HG02870 (cell line): Measurements from ENCODE around the gene IFITM2.

Experiments
- ATAC-seq: cut with Tn5 transposase; IDR thresholded peaks from one replicate; pipeline ENCODE4 v1.9.1; 2021; ENCODE audit warnings: mild to moderate bottlenecking, moderate library complexity; ENCODE audit not compliant: unreplicated experiment

IFITM2 gene

DNA sequence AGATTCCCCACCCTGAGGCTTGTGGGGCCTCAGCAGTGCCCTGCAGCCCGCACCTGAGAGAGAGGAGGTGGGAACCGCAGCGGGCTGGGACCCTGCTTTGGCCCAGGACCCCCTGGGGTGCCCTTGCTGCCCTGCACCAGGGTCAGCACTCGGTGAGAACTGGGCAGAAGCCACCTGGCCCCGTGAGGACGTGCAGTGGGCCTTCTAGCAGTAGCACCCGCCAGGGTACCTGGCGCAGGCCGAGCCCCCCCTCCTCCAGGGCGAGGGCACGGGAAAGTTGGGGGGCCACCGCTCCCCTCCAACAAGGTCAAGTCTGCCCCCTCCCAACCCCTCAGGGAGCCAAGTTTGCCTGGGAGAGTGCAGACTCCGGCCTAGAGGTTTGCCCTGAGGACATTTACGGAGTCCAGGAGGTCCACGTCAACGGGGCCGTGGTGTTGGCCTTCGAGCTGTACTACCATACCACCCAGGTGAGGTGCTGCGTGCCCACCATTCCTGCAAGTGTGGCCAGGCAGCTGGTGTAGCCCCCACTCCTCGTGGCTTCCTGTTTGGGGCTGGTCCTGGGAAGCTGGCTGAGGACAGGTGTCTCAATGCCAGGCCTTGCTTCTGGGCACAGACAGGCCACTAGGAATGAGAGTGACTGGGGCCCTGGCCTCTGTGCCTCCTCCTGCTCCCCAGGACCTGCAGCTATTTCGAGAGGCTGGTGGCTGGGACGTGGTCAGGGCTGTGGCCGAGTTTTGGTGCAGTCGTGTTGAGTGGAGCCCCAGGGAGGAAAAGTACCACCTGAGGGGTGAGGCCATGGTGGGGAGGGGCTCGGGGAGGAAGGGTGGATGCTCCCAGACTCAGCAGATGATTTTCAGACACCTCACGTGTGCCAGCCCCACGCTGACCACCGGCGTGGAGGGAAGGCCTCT is 15.2 kb upstream of the IFITM2 start:
- no peak for ATAC-seq

DNA sequence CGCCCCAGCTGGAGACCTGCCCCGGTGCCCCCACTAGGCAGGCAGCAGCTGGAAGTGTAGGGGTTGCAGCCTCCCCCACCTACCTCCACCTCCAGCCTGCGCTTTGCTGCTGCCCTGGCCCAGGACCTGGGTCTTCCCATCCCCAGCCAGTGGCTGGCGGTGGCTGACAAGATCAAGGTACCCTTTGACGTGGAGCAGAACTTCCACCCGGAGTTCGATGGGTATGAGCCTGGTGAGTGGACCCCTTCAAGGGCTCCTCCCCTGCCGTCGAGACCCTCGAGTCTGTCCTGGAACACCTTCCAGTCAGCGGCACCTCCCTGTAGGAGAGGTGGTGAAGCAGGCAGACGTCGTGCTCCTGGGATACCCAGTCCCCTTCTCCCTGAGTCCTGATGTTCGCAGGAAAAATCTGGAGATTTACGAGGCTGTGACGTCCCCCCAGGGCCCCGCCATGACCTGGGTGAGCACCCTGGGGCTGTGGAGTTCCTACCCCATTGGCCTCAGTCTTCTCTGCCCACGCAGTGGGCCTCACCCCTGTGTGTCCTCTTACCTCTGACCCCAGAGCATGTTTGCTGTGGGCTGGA is 14.3 kb upstream of the IFITM2 start:
- ATAC-seq, result no peak

DNA sequence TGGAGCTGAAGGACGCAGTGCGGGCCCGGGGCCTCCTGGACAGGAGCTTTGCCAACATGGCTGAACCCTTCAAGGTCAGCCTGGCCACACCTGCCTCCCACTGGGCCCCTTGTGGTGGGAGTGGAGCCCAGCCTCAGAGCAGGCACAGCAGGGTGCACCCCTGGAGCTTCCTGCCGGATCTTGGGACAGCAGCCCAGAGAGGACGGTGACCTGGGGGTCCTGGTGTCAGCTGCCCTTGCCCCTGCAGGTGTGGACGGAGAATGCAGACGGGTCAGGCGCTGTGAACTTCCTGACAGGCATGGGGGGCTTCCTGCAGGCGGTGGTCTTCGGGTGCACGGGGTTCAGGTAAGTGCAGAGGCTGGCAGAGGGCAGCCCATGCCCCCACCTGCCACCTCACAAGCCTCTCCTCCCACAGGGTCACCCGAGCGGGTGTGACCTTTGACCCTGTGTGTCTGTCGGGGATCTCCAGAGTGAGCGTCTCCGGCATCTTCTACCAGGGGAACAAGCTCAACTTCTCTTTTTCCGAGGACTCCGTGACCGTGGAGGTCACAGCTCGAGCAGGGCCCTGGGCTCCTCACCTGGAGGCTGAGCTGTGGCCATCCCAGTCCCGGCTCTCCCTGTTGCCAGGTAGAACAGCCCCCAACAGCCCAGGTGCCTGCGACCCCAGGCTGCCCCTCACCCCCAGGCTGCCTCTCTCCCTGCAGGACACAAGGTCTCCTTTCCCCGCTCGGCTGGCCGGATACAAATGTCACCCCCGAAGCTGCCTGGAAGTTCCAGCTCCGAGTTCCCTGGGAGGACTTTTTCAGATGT is 13.6 kb upstream of the IFITM2 start:
- no peak for ATAC-seq

DNA sequence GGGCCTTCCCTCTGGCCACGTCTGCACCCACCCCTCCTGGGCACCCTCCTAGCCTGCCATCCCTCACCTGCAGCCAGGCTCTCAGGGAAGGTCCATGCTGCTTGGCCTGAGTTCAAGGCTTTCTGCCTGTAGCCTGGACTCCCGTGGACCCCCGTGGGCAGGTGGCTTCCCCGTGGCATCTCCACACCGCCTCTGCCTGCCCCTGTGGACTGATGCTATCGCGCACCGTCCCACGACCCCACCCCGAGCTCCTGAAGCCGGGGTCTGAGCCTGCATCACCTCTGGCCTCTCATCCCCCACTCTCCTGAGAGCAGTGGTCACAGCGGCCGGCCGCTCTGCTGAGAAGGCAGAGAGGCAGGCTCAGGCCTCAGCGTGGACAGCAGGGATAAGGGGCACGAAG is 12.8 kb upstream of the IFITM2 start:
- no peak for ATAC-seq

DNA sequence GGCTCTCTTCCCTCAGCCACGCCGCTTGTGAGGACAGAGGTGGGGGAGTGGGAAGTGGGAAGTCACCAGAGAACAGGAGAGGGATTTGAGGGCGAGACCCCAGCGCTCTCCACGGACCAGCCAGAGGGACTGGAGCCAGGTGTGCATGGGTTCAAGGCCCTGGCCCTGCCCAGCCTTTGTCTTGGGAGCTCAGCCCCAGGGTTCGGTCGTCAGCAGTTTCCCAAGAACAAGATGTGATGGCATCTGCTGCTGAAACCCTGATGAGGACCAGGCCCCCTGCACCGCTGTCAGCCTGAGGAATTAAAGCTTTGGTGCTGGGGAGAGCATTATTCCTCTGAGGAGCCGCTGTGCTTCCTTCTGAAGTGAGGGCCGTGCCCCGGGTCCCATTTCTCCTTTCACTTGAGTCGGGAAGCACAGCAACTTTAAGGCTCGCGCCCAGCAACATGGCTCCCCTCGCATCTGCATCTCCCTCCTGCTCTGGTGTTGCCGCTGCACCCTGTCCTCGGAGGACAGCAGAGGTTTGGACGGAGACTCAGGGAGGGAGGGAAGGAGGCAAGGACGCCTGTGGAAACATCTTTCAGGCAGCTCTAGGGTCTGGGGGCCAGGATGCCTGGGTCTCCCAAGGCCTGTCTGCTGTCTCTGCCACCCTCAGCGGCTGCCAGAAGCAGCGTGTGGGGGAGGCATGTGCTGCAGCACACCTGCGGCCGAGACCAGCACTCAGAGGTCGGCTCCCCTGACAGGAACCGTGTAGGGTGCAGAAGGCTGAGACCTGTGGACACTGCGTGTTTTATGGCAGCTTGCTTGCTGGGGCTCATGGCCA is 12.1 kb upstream of the IFITM2 start:
- no peak for ATAC-seq

DNA sequence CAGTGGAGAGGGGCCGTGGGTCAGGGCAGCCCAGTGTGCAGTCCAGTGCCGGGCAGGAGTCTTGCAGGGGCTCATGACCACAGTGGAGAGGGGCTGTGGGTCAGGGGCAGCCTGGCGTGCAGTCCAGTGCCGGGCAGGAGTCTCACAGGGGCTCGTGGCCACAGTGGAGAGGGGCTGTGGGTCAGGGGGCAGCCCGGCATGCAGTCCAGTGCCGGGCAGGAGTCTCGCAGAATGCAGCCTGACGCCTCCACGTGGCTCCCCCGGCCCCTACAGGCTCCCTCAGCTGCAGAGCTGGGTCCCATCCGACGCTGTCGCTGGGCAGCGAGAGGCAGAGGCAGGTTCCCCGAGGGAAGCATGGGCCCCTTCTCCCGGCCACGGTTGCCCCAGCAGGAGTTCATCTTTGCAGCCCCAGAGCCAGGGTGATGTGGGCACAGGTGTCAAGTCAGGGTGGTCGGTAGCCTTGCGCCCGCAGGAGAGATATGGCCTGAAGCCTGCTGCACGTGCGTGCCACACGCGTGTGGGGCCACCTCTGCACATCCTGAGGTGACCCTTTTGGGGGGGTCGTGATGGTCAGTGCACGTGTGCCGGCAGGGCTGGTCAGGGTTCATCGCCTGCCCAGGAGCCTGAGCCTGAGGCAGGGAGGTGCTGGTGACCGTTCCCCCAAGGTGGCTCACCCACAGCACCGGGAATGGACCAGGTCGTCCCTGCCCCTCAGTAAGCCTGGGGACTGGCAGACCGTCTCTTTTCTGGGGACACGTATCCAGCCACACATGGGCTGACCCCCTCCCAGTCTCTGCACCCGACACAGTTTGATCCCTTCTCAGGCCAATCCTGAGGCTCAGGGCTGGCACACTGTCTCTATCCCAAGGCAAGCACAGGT is 11.2 kb upstream of the IFITM2 start:
- ATAC-seq, result no peak

DNA sequence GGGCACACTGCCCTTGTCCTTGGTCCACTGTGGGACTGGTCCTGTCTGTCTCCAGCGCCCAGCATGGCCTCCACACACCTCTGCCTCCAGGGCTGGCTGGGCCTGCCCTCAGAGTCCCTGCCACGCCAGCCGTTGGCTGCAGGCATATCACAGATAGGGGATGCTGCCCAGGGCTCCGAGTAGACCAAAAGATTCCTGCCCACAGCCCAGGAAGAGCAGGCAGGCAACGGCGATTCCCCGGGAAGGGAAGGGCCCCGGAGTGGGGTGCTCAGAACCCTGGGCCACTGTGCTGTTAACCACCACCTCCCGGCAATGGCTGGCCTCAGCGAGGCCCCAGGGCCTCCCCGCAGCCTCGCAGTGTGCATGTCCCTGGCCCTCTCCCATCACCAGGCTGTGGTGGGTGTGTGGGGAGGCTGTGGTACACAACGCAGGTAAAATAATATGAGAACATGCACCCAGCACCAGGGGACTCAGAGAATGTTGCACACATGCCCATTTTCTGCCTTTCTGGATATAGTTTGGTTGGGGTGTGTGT is 10.5 kb upstream of the IFITM2 start:
- ATAC-seq, result no peak

DNA sequence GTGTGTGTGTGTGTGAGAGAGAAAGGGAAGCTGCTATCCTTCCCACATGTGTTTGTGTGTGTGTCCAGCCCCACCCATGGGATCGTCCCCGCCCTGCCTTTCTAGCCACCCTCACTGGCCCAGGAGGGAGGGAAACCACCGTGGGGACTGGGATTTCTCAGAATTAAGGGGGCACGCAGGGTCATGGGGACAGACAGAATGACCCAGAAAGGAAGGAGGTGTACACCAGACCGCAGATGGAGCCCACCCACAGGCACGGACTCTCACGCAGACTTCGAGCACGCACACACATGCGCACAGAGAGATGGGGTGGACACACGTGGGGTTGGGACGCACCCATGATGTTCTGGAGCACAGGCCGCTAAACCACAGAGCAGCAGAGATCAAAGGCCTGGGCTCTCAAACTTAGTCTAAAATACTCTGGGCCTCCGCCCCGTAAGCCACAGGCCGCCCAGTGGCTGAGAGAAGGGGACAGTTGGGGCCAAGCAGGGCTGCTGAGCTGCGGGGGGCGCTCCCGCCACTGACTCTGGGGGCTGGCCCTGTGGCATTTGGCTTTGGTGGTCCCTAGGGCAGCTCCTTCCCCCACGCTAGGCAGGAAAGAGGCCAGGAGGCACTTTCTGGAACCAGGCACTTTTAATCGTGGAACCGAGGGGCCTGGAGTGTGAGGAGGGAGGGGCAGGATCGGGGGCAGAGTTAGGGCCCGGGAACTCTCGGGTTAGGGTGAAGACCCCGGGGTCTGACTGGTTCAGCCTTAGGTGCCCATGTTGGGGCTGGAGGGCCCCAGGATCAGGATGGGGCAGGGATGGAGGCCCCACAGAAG is 9.8 kb upstream of the IFITM2 start:
- no peak for ATAC-seq

DNA sequence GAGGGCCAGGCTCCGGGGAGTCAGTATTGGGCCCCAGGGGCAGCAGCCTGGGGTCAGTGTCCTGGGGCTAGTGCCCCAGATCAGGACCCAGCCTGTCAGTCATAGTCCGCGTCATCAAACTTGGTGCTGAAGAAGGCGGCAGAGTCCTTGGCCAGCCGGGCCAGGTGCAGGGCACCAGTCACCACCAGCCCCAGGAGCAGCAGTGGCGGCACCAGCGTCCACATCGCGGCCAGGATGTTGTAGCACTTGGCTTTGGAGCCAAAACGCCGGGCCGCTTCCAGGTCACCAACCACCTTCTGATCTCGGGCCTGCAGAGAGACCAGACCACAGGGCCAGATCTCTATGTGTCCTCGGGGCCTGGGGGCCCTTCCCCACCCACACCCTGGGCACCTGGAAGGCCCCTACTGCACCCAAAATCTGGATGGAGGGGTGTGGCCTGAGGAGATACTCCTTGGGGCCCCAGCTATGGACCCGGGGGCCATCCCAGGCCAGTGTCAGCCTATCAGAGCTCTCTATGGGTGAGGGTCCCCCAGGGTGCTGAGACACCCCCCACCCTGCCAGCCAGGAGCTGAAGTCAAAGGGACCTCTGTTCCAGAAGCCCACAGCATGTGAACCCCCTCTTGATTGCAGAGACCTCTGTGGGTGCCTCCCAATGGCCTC is 9.1 kb upstream of the IFITM2 start:
- no peak for ATAC-seq

DNA sequence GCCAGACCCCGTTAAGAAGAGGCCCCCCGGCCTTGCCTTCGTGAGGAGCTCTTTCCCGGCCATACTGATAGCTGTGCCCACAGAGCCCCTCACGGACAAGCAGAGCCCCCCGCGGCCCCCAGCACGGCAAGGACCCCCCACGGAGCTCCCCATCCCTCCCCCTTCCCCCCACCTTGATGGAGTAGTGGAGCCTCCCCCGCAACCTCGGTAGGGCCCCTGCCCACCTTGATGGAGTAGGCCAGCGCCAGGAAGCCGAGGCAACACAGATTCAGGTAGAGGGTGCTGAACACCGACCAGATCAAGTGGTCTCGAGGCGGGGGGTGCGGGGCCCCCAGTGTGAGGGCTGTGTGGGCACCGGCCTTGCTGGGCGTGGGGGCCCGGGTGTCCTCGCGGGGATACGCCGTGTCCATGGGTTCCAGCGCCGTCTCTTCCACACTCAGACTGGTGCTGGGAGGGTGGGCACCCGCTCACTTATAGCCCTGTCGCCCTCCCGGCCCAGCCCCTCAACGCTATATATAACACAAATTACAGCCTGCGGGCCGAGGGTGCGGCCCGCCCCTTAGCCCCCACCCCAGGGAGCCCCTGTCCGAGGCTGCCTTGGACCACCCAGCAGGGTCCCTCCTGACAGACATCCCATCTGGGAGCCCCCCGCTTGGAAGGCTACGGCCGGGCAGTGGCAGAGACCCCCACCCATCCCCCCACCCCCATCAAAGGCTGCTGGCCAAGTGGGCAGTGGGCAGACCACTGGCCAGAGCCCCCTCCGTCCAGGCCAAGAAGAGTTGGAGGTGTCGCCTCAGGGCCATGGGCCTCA is 8.3 kb upstream of the IFITM2 start, which contains the start of gene IFITM5:
Gene IFITM5 (minus strand): TSS at position 446 of the 811 bp plus-strand sequence. CDS start 36 bp downstream, at position 410.
- ATAC-seq, result no peak

DNA sequence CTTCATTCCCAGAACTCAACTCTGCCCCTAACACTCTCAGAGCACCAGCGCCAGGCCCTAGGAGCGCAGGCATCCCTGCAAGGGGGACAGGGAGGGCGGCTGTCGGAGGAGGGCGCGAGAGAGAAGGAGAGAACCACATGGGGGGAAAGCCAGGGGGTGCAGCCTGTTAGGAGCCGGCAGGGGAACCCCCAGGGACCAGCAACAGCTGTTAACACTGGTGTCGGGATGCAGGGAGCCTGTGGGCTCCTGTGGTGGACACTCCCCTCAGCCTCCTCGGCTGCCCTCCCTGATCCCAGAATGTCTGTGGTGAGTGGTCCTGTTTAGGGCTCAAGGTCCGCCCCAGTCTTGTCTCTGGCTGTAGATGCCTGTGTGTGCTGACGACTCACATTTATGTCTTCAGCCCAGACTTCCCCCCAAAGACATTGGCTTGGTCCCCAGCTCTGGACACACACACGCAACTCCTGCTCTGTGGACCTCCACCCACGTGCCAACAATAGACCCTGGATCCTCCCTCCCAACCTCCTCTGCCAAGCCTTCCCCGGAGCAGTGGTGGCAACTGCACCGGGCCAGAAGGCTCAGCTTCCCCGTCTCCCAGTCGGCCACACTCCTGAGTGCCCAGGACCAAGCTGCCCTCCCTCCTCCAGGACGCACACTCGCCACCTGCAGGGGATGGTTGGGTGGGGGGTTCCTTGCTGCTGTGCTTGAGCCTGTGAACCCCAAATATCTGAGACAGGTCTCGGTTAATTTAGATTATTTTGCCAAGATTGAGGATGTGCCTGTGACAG is 7.5 kb upstream of the IFITM2 start:
- ATAC-seq, result no peak

DNA sequence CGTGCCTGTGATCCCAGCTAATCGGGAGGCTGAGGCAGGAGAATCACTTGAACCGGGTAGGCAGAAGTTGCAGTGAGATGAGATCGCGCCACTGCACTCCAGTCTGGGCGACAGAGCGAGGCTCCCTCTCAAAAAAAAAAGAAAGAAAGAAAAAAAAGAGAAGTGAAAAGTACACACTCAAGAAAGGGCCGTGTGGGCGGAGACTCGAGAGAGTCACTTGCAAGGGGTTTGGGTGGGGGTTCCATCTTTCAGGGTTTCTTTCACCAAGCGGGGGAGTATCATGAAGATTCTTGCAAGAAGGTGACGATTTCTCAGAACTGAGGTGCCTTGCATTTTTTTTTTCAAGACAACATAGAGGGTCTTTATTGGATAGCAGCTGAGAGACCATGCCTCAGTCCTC is 4.3 kb upstream of the IFITM2 start:
- no peak for ATAC-seq

DNA sequence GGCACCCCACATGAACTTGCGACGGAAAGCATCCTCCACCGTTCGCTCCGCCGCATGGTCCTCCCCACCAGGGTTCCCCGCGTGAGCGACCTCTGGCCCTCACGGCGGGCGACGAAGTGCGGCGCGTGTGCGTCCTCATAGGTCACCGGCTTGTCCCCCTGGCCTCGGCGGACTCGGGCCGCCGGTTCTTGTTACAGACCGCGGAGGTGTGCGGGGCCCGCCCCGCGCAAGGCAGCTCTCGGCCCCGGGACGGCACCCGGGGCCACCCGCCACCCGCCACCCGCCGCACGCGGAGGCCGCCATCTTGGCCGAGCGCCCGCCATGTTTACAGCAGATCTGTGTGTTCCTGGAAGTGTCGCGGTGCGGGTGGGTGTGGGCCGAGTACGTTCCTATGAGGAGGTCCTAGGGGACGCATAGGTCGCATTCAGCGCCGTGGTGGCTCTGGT is 3.5 kb upstream of the IFITM2 start:
- no peak for ATAC-seq

DNA sequence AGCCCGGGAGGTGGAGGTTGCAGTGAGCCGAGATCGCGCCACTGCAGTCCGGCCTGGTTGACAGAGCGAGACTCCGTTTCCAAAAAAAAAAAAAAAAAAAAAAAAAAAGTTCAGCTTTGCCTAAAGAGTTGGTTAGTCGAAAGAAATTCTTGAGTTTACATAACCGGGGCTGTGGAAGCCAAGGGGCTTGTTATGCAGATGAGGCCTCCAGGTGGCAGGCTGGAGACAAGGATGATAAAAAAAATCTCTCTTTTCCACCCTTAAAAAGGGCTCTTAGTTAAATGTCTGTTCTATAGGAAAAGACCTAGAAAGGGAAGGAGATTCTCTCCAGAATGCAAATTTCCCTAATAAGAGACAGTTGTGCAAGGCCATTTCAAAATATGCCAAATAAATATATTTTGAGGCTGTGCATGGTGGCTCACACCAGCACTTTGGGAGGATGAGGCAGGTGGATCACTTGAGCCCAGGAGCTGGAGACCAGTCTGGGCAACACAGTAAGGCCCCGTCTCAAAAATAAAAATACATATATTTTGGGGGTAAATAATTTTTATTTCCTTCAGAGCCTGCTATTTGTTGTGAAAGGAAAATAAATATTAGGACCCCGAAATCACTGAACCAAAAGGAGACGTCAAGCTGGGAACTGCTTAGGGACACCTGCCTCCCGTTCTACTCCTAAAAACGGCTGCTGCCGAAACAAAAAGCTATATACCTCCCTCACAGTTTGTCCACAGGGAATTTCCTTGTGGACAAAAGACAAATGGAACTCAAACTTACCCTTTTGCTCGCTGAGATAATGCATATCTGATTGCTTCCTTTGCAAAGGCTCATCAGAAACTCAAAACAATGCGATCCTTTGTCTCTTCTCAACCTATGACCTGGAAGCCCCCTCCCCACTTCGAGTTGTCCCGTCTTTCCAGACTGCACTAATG is 2.4 kb upstream of the IFITM2 start:
- ATAC-seq, result no peak

DNA sequence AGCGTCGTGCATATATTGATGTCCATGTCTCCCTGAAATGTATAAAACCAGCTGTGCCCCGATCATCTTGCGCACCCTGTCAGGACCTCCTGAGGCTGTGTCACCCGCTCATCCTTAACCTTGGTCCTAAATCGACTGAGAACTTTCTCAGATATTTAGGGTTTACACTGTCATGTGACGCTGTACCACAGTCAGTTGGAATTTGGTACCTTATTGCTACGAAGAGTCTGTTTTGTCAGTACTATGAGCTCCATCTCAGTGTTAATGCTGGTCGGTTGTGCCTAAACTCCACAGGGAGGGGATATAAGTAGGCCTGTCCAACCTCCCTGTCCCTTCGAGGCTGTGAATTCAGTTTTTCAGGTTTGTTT is 1.8 kb upstream of the IFITM2 start:
- ATAC-seq, result no peak
